Subcutaneous abdominal adipose tissue (tissue), 5 donors: Measurements from ENCODE around the gene SDK2.

Source experiments
- H3K27ac ChIP-seq: one replicate; pipeline ENCODE4 v1.7.0; 2013; ENCODE audit warnings: low read depth, mild to moderate bottlenecking, inconsistent platforms, low read length, moderate library complexity
- H3K27me3 ChIP-seq, 5 donors: one replicate each; pipeline ENCODE4 v1.7.0; 2013; ENCODE audit warnings: low read length in 5 of 5, inconsistent platforms in 1 of 5; ENCODE audit not compliant: control insufficient read depth in 5 of 5, insufficient read depth in 4 of 5
- H3K36me3 ChIP-seq, 5 donors: one replicate each; pipeline ENCODE4 v1.7.0; 2013; ENCODE audit warnings: low read length in 5 of 5; ENCODE audit not compliant: control insufficient read depth in 5 of 5, insufficient read depth in 5 of 5
- H3K4me1 ChIP-seq, 5 donors: one replicate each; pipeline ENCODE4 v1.7.0; 2013; ENCODE audit warnings: low read length in 5 of 5, mild to moderate bottlenecking in 3 of 5, moderate library complexity in 1 of 5; ENCODE audit not compliant: control insufficient read depth in 5 of 5, insufficient read depth in 5 of 5
- H3K4me3 ChIP-seq, 5 donors: one replicate each; pipeline ENCODE4 v1.7.0; 2013; ENCODE audit warnings: low read length in 5 of 5, low read depth in 1 of 5
- H3K9ac ChIP-seq, 5 donors: one replicate each; pipeline ENCODE4 v1.7.0; 2013; ENCODE audit warnings: low read length in 5 of 5, mild to moderate bottlenecking in 4 of 5, moderate library complexity in 3 of 5
- H3K9me3 ChIP-seq, 5 donors: one replicate each; pipeline ENCODE4 v1.7.0; 2013; ENCODE audit warnings: low read length in 5 of 5; ENCODE audit not compliant: control insufficient read depth in 5 of 5
- donor health status: healthy.
- donor health status: healthy.
- donor health status: healthy.
- donor health status: healthy.
- donor health status: healthy.

Gene SDK2

GRCh38 chr17:73490851-73491250 is 153.4 kb downstream of the SDK2 start:
- Histone ChIP-seq H3K9ac (no peak overlapping the region), H3K36me3 (no peaks in the 10 kb centered on the region), H3K4me3 (no peak overlapping the region), H3K27me3 (peaks cover 6 to 38% (median 37%) of the 10 kb centered on the region in 5 donors), H3K27ac (no peak overlapping the region), H3K9me3 (peaks cover 0 to 3% (median under 1%) of the 10 kb centered on the region in 5 donors), H3K4me1 (no peaks in the 10 kb centered on the region)

DNA sequence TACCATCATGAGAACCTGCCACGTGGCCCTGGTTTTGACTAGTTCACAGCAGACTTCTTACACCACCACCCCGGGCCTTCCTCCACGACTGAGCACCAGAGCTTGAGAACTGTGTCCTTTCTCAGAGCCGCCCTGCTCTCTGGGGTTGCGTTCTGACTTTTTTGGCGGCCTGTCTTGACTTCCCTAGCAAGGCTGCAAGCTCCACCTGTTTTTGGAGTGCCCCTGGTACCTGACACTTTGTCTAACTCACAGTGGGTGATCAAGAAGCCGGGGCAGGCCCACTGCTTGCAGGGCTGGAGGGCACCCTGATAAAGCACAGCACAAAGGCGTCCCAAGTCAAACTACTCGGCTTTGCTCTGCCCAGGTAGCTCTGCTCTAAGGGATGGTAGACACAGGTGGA is 154.3 kb downstream of the SDK2 start:
- no peaks in the 10 kb centered on the region for H3K36me3 ChIP-seq
- peaks cover 0 to 12% (median 9%) of the 10 kb centered on the region in 5 donors for H3K9me3 ChIP-seq
- H3K4me1 ChIP-seq, result no peaks in the 10 kb centered on the region
- H3K27ac ChIP-seq, result no peak overlapping the region
- no peak overlapping the region for H3K4me3 ChIP-seq
- no peak overlapping the region for H3K9ac ChIP-seq
- H3K27me3 ChIP-seq, result peaks cover 6 to 36% (median 29%) of the 10 kb centered on the region in 5 donors

GRCh38 chr17:73489333-73489732 is 154.9 kb downstream of the SDK2 start:
- Histone ChIP-seq H3K9ac (no peak overlapping the region), H3K4me3 (no peak overlapping the region), H3K36me3 (no peaks in the 10 kb centered on the region), H3K4me1 (no peaks in the 10 kb centered on the region), H3K9me3 (peaks cover 0 to 14% (median 12%) of the 10 kb centered on the region in 5 donors), H3K27ac (no peak overlapping the region), H3K27me3 (peaks cover 6 to 32% (median 22%) of the 10 kb centered on the region in 5 donors)

DNA sequence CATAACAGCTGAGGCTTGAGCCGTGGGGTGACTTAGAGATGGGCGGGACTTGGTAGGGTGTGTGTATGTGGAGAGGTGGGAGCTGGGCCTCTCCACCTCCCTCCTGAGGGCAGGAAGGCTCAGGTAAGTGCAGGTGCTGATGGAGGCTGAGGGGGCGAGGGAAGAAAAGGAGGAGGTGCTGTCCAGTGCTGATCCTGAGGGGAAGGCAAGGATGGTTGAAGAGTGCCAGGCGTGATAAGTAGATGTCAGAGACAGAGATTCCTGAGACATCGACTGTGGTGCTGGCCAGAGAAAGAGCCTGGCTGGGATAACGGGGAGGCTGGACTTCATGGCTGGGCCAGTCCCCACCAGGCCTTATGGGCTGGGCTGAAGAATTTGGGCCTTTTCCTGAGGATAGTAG is 159.1 kb downstream of the SDK2 start:
- Histone ChIP-seq H3K9me3 (peaks cover 0 to 14% (median 12%) of the 10 kb centered on the region in 5 donors), H3K9ac (no peak overlapping the region), H3K36me3 (no peaks in the 10 kb centered on the region)

GRCh38 chr17:73482894-73483293 is 161.4 kb downstream of the SDK2 start:
- H3K27ac ChIP-seq, result no peak overlapping the region
- no peak overlapping the region for H3K9ac ChIP-seq
- H3K9me3 ChIP-seq, result peaks cover 0 to 14% (median 12%) of the 10 kb centered on the region in 5 donors
- no peaks in the 10 kb centered on the region for H3K36me3 ChIP-seq
- H3K4me1 ChIP-seq, result no peaks in the 10 kb centered on the region
- H3K27me3 ChIP-seq, result peaks cover 3 to 22% (median 12%) of the 10 kb centered on the region in 5 donors
- H3K4me3 ChIP-seq, result no peak overlapping the region

More for the DNA sequence above, 159.1 kb downstream of the SDK2 start:
- H3K27ac ChIP-seq, result no peak overlapping the region
- H3K4me3 ChIP-seq, result no peak overlapping the region
- peaks cover 3 to 26% (median 7%) of the 10 kb centered on the region in 5 donors for H3K27me3 ChIP-seq
- no peaks in the 10 kb centered on the region for H3K4me1 ChIP-seq

DNA sequence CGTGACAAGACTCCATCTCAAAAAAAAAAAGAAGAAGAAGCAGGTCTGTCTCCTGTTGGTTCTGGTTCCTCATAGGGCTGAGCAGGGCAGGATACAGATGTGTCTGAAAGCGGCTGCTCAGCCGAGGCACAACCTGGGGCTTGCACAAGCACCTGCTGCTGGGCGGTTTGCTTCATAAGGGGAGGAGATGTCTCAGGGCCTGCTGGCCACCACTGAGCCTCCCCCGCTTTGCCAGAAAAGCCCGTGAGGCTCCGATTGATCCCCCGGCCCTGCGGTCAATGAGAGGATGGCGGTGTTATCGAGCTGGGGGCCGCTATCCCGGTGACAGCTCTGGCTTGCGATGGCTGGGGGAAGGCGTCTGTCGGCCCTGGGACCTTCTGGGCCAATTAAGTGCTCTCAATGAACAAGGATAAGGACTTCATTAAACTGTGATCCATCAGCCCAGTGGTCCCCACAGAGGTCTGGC is 162.0 kb downstream of the SDK2 start:
- no peak overlapping the region for H3K4me3 ChIP-seq
- peaks cover 0 to 14% (median 12%) of the 10 kb centered on the region in 5 donors for H3K9me3 ChIP-seq
- H3K9ac ChIP-seq, result no peak overlapping the region
- peaks cover 7 to 27% (median 16%) of the 10 kb centered on the region in 5 donors for H3K27me3 ChIP-seq
- H3K27ac ChIP-seq, result no peak overlapping the region
- H3K36me3 ChIP-seq, result no peaks in the 10 kb centered on the region
- no peaks in the 10 kb centered on the region for H3K4me1 ChIP-seq

DNA sequence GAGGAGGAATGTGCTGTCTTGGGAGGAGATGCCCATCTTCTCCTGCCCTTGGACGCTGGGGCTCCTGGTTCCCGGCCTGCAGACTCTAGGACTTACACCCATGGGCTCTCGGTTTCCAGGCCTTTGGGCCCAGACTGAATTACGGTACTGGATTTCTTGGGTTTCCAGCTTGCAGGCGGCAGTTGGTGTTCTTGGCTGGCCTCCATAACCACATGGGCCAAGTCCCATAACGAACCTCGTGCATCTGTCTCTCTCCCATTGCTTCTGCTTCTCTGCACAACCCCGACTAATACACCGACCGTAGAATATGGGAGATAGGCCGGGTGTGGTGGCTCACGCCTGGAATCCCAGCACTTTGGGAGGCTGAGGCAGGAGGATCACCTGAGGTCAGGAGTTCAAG is 162.6 kb downstream of the SDK2 start:
- Histone ChIP-seq H3K9ac (no peak overlapping the region), H3K27ac (no peak overlapping the region), H3K4me3 (no peak overlapping the region), H3K27me3 (peaks cover 11 to 31% (median 22%) of the 10 kb centered on the region in 5 donors), H3K4me1 (no peaks in the 10 kb centered on the region), H3K9me3 (peaks cover 0 to 14% (median 12%) of the 10 kb centered on the region in 5 donors), H3K36me3 (no peaks in the 10 kb centered on the region)

GRCh38 chr17:73480740-73481139 is 163.5 kb downstream of the SDK2 start:
- peaks cover 11 to 33% (median 22%) of the 10 kb centered on the region in 5 donors for H3K27me3 ChIP-seq
- H3K27ac ChIP-seq, result no peak overlapping the region
- no peaks in the 10 kb centered on the region for H3K4me1 ChIP-seq
- H3K9me3 ChIP-seq, result peaks cover 0 to 11% (median 10%) of the 10 kb centered on the region in 5 donors
- no peak overlapping the region for H3K9ac ChIP-seq
- no peak overlapping the region for H3K4me3 ChIP-seq
- no peaks in the 10 kb centered on the region for H3K36me3 ChIP-seq

- H3K27me3 ChIP-seq, result peaks cover 11 to 36% (median 22%) of the 10 kb centered on the region in 5 donors
- no peak overlapping the region for H3K4me3 ChIP-seq
- no peaks in the 10 kb centered on the region for H3K36me3 ChIP-seq
- no peaks in the 10 kb centered on the region for H3K9me3 ChIP-seq
- H3K4me1 ChIP-seq, result peaks cover 0 to 3% (median 0%) of the 10 kb centered on the region in 5 donors
- H3K9ac ChIP-seq, result no peak overlapping the region
- H3K27ac ChIP-seq, result no peak overlapping the region
Measured at GRCh38 chr17:73478768-73479424, 165.3 kb downstream of the SDK2 start.

GRCh38 chr17:73478334-73478733 is 165.9 kb downstream of the SDK2 start:
- H3K27ac ChIP-seq, result no peak overlapping the region
- no peaks in the 10 kb centered on the region for H3K9me3 ChIP-seq

More at GRCh38 chr17:73478334-73478733, 165.9 kb downstream of the SDK2 start:
- no peaks in the 10 kb centered on the region for H3K36me3 ChIP-seq
- H3K27me3 ChIP-seq, result peaks cover 11 to 36% (median 22%) of the 10 kb centered on the region in 5 donors
- no peak overlapping the region for H3K9ac ChIP-seq
- H3K4me1 ChIP-seq, result peaks cover 0 to 3% (median 0%) of the 10 kb centered on the region in 5 donors
- H3K4me3 ChIP-seq, result no peak overlapping the region
